Gastrocnemius medialis (tissue), 4 donors: ENCODE measurements around the gene IQCH. TPM values are rescaled to one million over a fixed set of nuclear protein-coding genes. Genes with fewer than 3 reads are reported as not detected.
A peak's percentile ranks its signal among the peaks of the same experiment; 100 is the strongest.

Experiments used
- ATAC-seq, 2 donors: fragments of 150-250 bp; one replicate each; pipeline ENCODE4 v1.9.1; 2016
- DNase-seq, 2 donors: peaks; one replicate each; pipeline ENCODE4 v3.0.0-alpha.2; 2019
- H3K27ac ChIP-seq, 4 donors: fragments of 200-600 bp; sonication (generic); 1 replicate in 1 of 4; 2 replicates in 3 of 4; pipeline ENCODE4 v1.5.1; 2016 to 2018; ENCODE audit warnings: mild to moderate bottlenecking in 2 of 4, moderate library complexity in 1 of 4
- H3K27me3 ChIP-seq, 3 donors: fragments of 200-600 bp; sonication (generic) in 2 of 3; 1 replicate in 1 of 3; 2 replicates in 2 of 3; pipeline versions ENCODE4 v1.5.1 to v1.6.0; 2016 to 2019; ENCODE audit warnings: mild to moderate bottlenecking in 1 of 3, moderate library complexity in 1 of 3
- H3K36me3 ChIP-seq, 2 donors: fragments of 200-600 bp; sonication (generic) in 1 of 2; one replicate each; pipeline ENCODE4 v1.5.1; 2017 to 2018
- H3K4me1 ChIP-seq, 2 donors: fragments of 200-600 bp; sonication (generic) in 1 of 2; one replicate each; pipeline ENCODE4 v1.5.1; 2016 to 2017; ENCODE audit warnings: mild to moderate bottlenecking in 2 of 2
- H3K4me3 ChIP-seq, 4 donors: fragments of 200-600 bp; sonication (generic) in 3 of 4; 1 replicate in 1 of 4; 2 replicates in 3 of 4; pipeline ENCODE4 v1.5.1; 2016 to 2019; ENCODE audit warnings: mild to moderate bottlenecking in 2 of 4
- H3K9me3 ChIP-seq, 3 donors: fragments of 200-600 bp; sonication (generic) in 2 of 3; 1 replicate in 1 of 3; 2 replicates in 2 of 3; pipeline ENCODE4 v1.5.1; 2016 to 2019
- CTCF ChIP-seq, 5 experiments: fragments of 450-650 bp in 3 of 5; fragments of 200-600 bp in 2 of 5; sonication (generic) in 2 of 5; IDR thresholded peaks in 4 of 5; conservative IDR thresholded peaks in 1 of 5; 1 replicate in 4 of 5; 2 replicates in 1 of 5; pipeline ENCODE4 v1.5.1; 2016 to 2019; ENCODE audit warnings: antibody characterized with exemption in 5 of 5, mild to moderate bottlenecking in 3 of 5, moderate library complexity in 3 of 5
- POLR2A ChIP-seq, 2 donors: fragments of 450-650 bp; IDR thresholded peaks; one replicate each; pipeline ENCODE4 v1.6.1; 2017; ENCODE audit warnings: antibody characterized with exemption in 2 of 2, mild to moderate bottlenecking in 2 of 2, moderate library complexity in 2 of 2
- in situ Hi-C, 4 donors: fragments of 200-750 bp; cut with MboI; loops; one replicate each; pipeline versions ENCODE4 v1.15.0 to v1.8.0; 2017; ENCODE audit warnings: low sequenced_read_pairs in 4 of 4
- intact Hi-C: fragments of 100-400 bp; cut with DNase I; formaldehyde crosslinking; loops from one replicate; pipeline ENCODE4 v1.15.1; 2023; ENCODE audit warnings: low total_unique reads
- total RNA-seq, 4 donors: library from RNA; depleted of rRNA; stranded (reverse); fragments of >200 nt; gene quantifications; one replicate each; pipeline versions ENCODE4 v1.1.0 to v1.2.3, GENCODE V29; 2016

Gene IQCH
- total RNA-seq, 4 donors from 2014 or later: 0.07 to 0.65 (median 0.32) TPM

- Histone ChIP-seq H3K9me3 (no peaks in the 10 kb centered on the region), H3K27me3 (no peaks in the 10 kb centered on the region)
- intact Hi-C loops: no loop called here
These were observed 227.1 kb downstream of the IQCH start for GRCh38 chr15:67481680-67482079.

GRCh38 chr15:67495585-67495984 lies 241.0 kb downstream of the IQCH start:
- no peak for DNase-seq
- ATAC-seq: no peak
- Histone ChIP-seq H3K4me1 (no peaks in the 10 kb centered on the region), H3K36me3 (no peaks in the 10 kb centered on the region), H3K9me3 (no peaks in the 10 kb centered on the region), H3K4me3 (no peak overlapping the region), H3K27me3 (no peaks in the 10 kb centered on the region), H3K27ac (no peak overlapping the region)
- in situ Hi-C loops (no loop called here), intact Hi-C loops (no loop called here)
- TF ChIP-seq POLR2A (IDR thresholded peaks at IDR 0.05): no peak
- TF ChIP-seq CTCF (IDR thresholded peaks at IDR 0.05 in 4 of 5, conservative IDR thresholded peaks at IDR 0.05 in 1 of 5): no peak

More at GRCh38 chr15:67481680-67482079, 227.1 kb downstream of the IQCH start:
- H3K27ac ChIP-seq: no peak overlapping the region
- ATAC-seq (no peak), DNase-seq (no peak)
- no peaks in the 10 kb centered on the region for H3K36me3 ChIP-seq
- in situ Hi-C loops: no loop called here
- TF ChIP-seq POLR2A (IDR thresholded peaks at IDR 0.05) (no peak), CTCF (IDR thresholded peaks at IDR 0.05 in 4 of 5, conservative IDR thresholded peaks at IDR 0.05 in 1 of 5) (no peak)
- no peak overlapping the region for H3K4me3 ChIP-seq
- peaks cover 0 to 6% of the 10 kb centered on the region in 2 donors for H3K4me1 ChIP-seq

- ATAC-seq (peak in 1 of 2 donors; percentile 68), DNase-seq (no peak)
- intact Hi-C loops (loop anchor here (2.0 kb wide), 1 partner anchor 335 kb away; no protein-coding TSS in a partner anchor), in situ Hi-C loops (no loop called here)
- peak in 2 of 5 experiments; percentile 22 to 33 for TF ChIP-seq CTCF (IDR thresholded peaks at IDR 0.05 in 4 of 5, conservative IDR thresholded peaks at IDR 0.05 in 1 of 5)
- no peak for TF ChIP-seq POLR2A (IDR thresholded peaks at IDR 0.05)
- no peak overlapping the region for H3K4me3 ChIP-seq
- H3K36me3 ChIP-seq: no peaks in the 10 kb centered on the region
- H3K9me3 ChIP-seq: no peaks in the 10 kb centered on the region
- peak overlapping the region in 1 of 4 donors; percentile 10 for H3K27ac ChIP-seq
- no peaks in the 10 kb centered on the region for H3K27me3 ChIP-seq
- H3K4me1 ChIP-seq: no peaks in the 10 kb centered on the region
These were observed 246.7 kb downstream of the IQCH start for GRCh38 chr15:67501177-67501835.

GRCh38 chr15:67501836-67502461 lies 247.4 kb downstream of the IQCH start:
- intact Hi-C loops (loop anchor here (2.0 kb wide), 1 partner anchor 335 kb away; no protein-coding TSS in a partner anchor), in situ Hi-C loops (no loop called here)

More at GRCh38 chr15:67501836-67502461, 247.4 kb downstream of the IQCH start:
- DNase-seq (no peak), ATAC-seq (no peak)
- Histone ChIP-seq H3K27ac (peak overlapping the region in 1 of 4 donors; percentile 10), H3K4me3 (peak overlapping the region in 1 of 4 donors; percentile 0), H3K9me3 (no peaks in the 10 kb centered on the region), H3K36me3 (no peaks in the 10 kb centered on the region), H3K4me1 (peaks cover 0 to 4% of the 10 kb centered on the region in 2 donors), H3K27me3 (no peaks in the 10 kb centered on the region)
- TF ChIP-seq CTCF (IDR thresholded peaks at IDR 0.05 in 4 of 5, conservative IDR thresholded peaks at IDR 0.05 in 1 of 5): no peak
- no peak for TF ChIP-seq POLR2A (IDR thresholded peaks at IDR 0.05)
